ENCODE measurements around the gene TMEM89. TPM values are rescaled to one million over a fixed set of nuclear protein-coding genes. Genes with fewer than 3 reads are reported as not detected.

The TMEM89 gene
- total and polyA plus RNA-seq, 2 donors (not counting 1 experiment from before 2014, with no cell fraction given): not detected

GRCh38 chr3:48644898-48645760 is 23.6 kb upstream of the TMEM89 start:
- Histone ChIP-seq H3K9ac (ENCODE audit: low read length) (no peak overlapping the region), H4K20me1 (ENCODE audit: control insufficient read depth, insufficient read depth, low read length, poor library complexity, severe bottlenecking) (no peaks in the 10 kb centered on the region), H3K4me3 (ENCODE audit: control extremely low read depth in 1 of 5, extremely low read depth in 1 of 5, insufficient read depth in 1 of 5, low read depth in 2 of 5, low read length in 4 of 5) (no peak overlapping the region), H3K4me1 (ENCODE audit: control insufficient read depth in 2 of 2, insufficient read depth in 2 of 2, low read length in 2 of 2) (no peaks in the 10 kb centered on the region), H3K9me3 (ENCODE audit: control extremely low read depth in 1 of 3, control insufficient read depth in 2 of 3, insufficient read depth in 1 of 3, low read length in 2 of 3) (no peaks in the 10 kb centered on the region), H3K27ac (ENCODE audit: low read length in 2 of 2) (no peak overlapping the region), H3K4me2 (replicated peaks; ENCODE audit: low read depth, low read length, poor library complexity, severe bottlenecking) (no peak overlapping the region), H3K27me3 (replicated peaks in 1 of 4; ENCODE audit: control extremely low read depth in 1 of 4, control insufficient read depth in 3 of 4, insufficient read depth in 4 of 4, low read length in 3 of 4) (peaks cover 0 to 11% (median 0%) of the 10 kb centered on the region in 4 experiments), H3K36me3 (replicated peaks in 1 of 2; ENCODE audit: control extremely low read depth in 1 of 2, control insufficient read depth in 1 of 2, extremely low read depth in 1 of 2, insufficient read depth in 2 of 2, low read length in 1 of 2) (no peaks in the 10 kb centered on the region), H3K79me2 (ENCODE audit: control insufficient read depth, insufficient read depth, low read length) (no peaks in the 10 kb centered on the region), H2AFZ (ENCODE audit: insufficient read depth, low read depth, low read length, poor library complexity, severe bottlenecking) (no peak overlapping the region)
- ChIA-PET POLR2A (no interaction called here), CTCF (no interaction called here)
- H3K9me3 Mint-ChIP-seq (ENCODE audit: insufficient read depth): no peaks in the 10 kb centered on the region
- TF ChIP-seq EZH2 (IDR thresholded peaks at IDR 0.05; ENCODE audit: borderline replicate concordance, insufficient read depth, low read depth, low read length, poor library complexity, severe bottlenecking): no peak
- no peak for TF ChIP-seq CTCF (IDR thresholded peaks at IDR 0.05)
- no peaks in the 10 kb centered on the region for H3K4me1 Mint-ChIP-seq
- no peaks in the 10 kb centered on the region for H3K27me3 Mint-ChIP-seq
- intact Hi-C loops (cut with micrococcal nuclease): no loop called here
- no peak for ATAC-seq (ENCODE audit: low read depth)
- no peak for DNase-seq
- H3K27ac Mint-ChIP-seq: no peak overlapping the region
- WGBS (ENCODE audit: insufficient coverage): 95% methylated on average over 19 of the region's 22 CpGs
- no peak overlapping the region for H3K4me3 Mint-ChIP-seq

GRCh38 chr3:48642605-48643004 is 21.0 kb upstream of the TMEM89 start:
- H3K4me3 ChIP-seq (ENCODE audit: control extremely low read depth in 1 of 5, extremely low read depth in 1 of 5, insufficient read depth in 1 of 5, low read depth in 2 of 5, low read length in 4 of 5): no peak overlapping the region
- intact Hi-C loops (cut with micrococcal nuclease): no loop called here
- ATAC-seq (ENCODE audit: low read depth): no peak
- H3K9ac ChIP-seq (ENCODE audit: low read length): no peak overlapping the region
- H3K36me3 ChIP-seq (replicated peaks in 1 of 2; ENCODE audit: control extremely low read depth in 1 of 2, control insufficient read depth in 1 of 2, extremely low read depth in 1 of 2, insufficient read depth in 2 of 2, low read length in 1 of 2): no peaks in the 10 kb centered on the region
- DNase-seq: no peak
- Mint-ChIP-seq H3K4me3 (no peak overlapping the region), H3K27me3 (no peaks in the 10 kb centered on the region), H3K4me1 (no peaks in the 10 kb centered on the region), H3K27ac (no peak overlapping the region), H3K9me3 (ENCODE audit: insufficient read depth) (no peaks in the 10 kb centered on the region)
- no peaks in the 10 kb centered on the region for H4K20me1 ChIP-seq (ENCODE audit: control insufficient read depth, insufficient read depth, low read length, poor library complexity, severe bottlenecking)
- H3K27me3 ChIP-seq (replicated peaks in 1 of 4; ENCODE audit: control extremely low read depth in 1 of 4, control insufficient read depth in 3 of 4, insufficient read depth in 4 of 4, low read length in 3 of 4): peaks cover 0 to 11% (median 0%) of the 10 kb centered on the region in 4 experiments
- POLR2A ChIA-PET: no interaction called here
- H2AFZ ChIP-seq (ENCODE audit: insufficient read depth, low read depth, low read length, poor library complexity, severe bottlenecking): no peak overlapping the region
- CTCF ChIA-PET: no interaction called here
- no peaks in the 10 kb centered on the region for H3K79me2 ChIP-seq (ENCODE audit: control insufficient read depth, insufficient read depth, low read length)
- no peaks in the 10 kb centered on the region for H3K9me3 ChIP-seq (ENCODE audit: control extremely low read depth in 1 of 3, control insufficient read depth in 2 of 3, insufficient read depth in 1 of 3, low read length in 2 of 3)
- no peak overlapping the region for H3K27ac ChIP-seq (ENCODE audit: low read length in 2 of 2)
- TF ChIP-seq CTCF (IDR thresholded peaks at IDR 0.05) (no peak), EZH2 (IDR thresholded peaks at IDR 0.05; ENCODE audit: borderline replicate concordance, insufficient read depth, low read depth, low read length, poor library complexity, severe bottlenecking) (no peak)
- 98% methylated on average over 12 of the region's 12 CpGs for WGBS (ENCODE audit: insufficient coverage)
- H3K4me1 ChIP-seq (ENCODE audit: control insufficient read depth in 2 of 2, insufficient read depth in 2 of 2, low read length in 2 of 2): no peaks in the 10 kb centered on the region
- no peak overlapping the region for H3K4me2 ChIP-seq (replicated peaks; ENCODE audit: low read depth, low read length, poor library complexity, severe bottlenecking)
